ENCODE measurements around the gene PTHLH. TPM values are rescaled to one million over a fixed set of nuclear protein-coding genes. Genes with fewer than 3 reads are reported as not detected.

The PTHLH gene
- total RNA-seq, 6 experiments from 2014 or later = 0.59 to 1.3 (median 1.0) TPM

GRCh38 chr12:28014196-28014595 lies 41.7 kb upstream of the PTHLH start:
- H3K4me3 Mint-ChIP-seq = no peak overlapping the region
- no peak for TF ChIP-seq CTCF (IDR thresholded peaks at IDR 0.05)
- no peak for DNase-seq

GRCh38 chr12:28012333-28012918 lies 39.9 kb upstream of the PTHLH start:
- no peak overlapping the region for H3K4me3 Mint-ChIP-seq
- no peaks in the 10 kb centered on the region for H3K36me3 Mint-ChIP-seq (ENCODE audit: low read depth)
- no peak for TF ChIP-seq CTCF (IDR thresholded peaks at IDR 0.05)
- no peaks in the 10 kb centered on the region for H3K4me1 Mint-ChIP-seq (ENCODE audit: low read depth)
- peaks cover 3% of the 10 kb centered on the region; the same call in 1 of the 2 replicates for H3K27me3 Mint-ChIP-seq (ENCODE audit: insufficient read depth)
- no peak overlapping the region for H3K27ac Mint-ChIP-seq
- H3K9me3 Mint-ChIP-seq = no peaks in the 10 kb centered on the region
- no peak for DNase-seq

More at GRCh38 chr12:28014196-28014595, 41.7 kb upstream of the PTHLH start:
- Mint-ChIP-seq H3K27ac (no peak overlapping the region), H3K27me3 (ENCODE audit: insufficient read depth) (no peaks in the 10 kb centered on the region), H3K4me1 (ENCODE audit: low read depth) (peaks cover 7% of the 10 kb centered on the region), H3K36me3 (ENCODE audit: low read depth) (no peaks in the 10 kb centered on the region), H3K9me3 (no peaks in the 10 kb centered on the region)

- H3K4me3 Mint-ChIP-seq = no peak overlapping the region
- TF ChIP-seq CTCF (IDR thresholded peaks at IDR 0.05) = no peak
- H3K9me3 Mint-ChIP-seq = 0 out of 2 replicates have a peak, but pooled peaks cover 4% of the 10 kb centered on the region
- peaks cover 5% of the 10 kb centered on the region; the same call in 1 of the 2 replicates for H3K27me3 Mint-ChIP-seq (ENCODE audit: insufficient read depth)
- 0 out of 2 replicates have a peak, but pooled peaks cover 5% of the 10 kb centered on the region for H3K36me3 Mint-ChIP-seq (ENCODE audit: low read depth)
- no peak for DNase-seq
- H3K27ac Mint-ChIP-seq = no peak overlapping the region
- H3K4me1 Mint-ChIP-seq (ENCODE audit: low read depth) = no peaks in the 10 kb centered on the region
Observed at GRCh38 chr12:28010036-28010435, 37.5 kb upstream of the PTHLH start.

- H3K27ac Mint-ChIP-seq = no peak overlapping the region; the same call in 1 of the 2 replicates
- peaks cover 5% of the 10 kb centered on the region; the same call in 1 of the 2 replicates for H3K27me3 Mint-ChIP-seq (ENCODE audit: insufficient read depth)
Observed at GRCh38 chr12:27999970-28000369, 27.4 kb upstream of the PTHLH start.

GRCh38 chr12:27999521-27999920 lies 27.0 kb upstream of the PTHLH start:
- H3K27ac Mint-ChIP-seq = no peak overlapping the region; the same call in 1 of the 2 replicates
- peak; percentile 72 for DNase-seq
- no peaks in the 10 kb centered on the region for H3K36me3 Mint-ChIP-seq (ENCODE audit: low read depth)
- no peak overlapping the region for H3K4me3 Mint-ChIP-seq
- no peak for TF ChIP-seq CTCF (IDR thresholded peaks at IDR 0.05)
- peaks cover 24% of the 10 kb centered on the region for H3K4me1 Mint-ChIP-seq (ENCODE audit: low read depth)
- peaks cover 5% of the 10 kb centered on the region; the same call in 1 of the 2 replicates for H3K27me3 Mint-ChIP-seq (ENCODE audit: insufficient read depth)
- H3K9me3 Mint-ChIP-seq = no peaks in the 10 kb centered on the region

More at GRCh38 chr12:27999970-28000369, 27.4 kb upstream of the PTHLH start:
- Mint-ChIP-seq H3K36me3 (ENCODE audit: low read depth) (no peaks in the 10 kb centered on the region), H3K9me3 (no peaks in the 10 kb centered on the region), H3K4me3 (no peak overlapping the region), H3K4me1 (ENCODE audit: low read depth) (peaks cover 24% of the 10 kb centered on the region)
- DNase-seq = peak; percentile 50
- no peak for TF ChIP-seq CTCF (IDR thresholded peaks at IDR 0.05)
